ENCODE results near the gene RNF8.

DNA sequence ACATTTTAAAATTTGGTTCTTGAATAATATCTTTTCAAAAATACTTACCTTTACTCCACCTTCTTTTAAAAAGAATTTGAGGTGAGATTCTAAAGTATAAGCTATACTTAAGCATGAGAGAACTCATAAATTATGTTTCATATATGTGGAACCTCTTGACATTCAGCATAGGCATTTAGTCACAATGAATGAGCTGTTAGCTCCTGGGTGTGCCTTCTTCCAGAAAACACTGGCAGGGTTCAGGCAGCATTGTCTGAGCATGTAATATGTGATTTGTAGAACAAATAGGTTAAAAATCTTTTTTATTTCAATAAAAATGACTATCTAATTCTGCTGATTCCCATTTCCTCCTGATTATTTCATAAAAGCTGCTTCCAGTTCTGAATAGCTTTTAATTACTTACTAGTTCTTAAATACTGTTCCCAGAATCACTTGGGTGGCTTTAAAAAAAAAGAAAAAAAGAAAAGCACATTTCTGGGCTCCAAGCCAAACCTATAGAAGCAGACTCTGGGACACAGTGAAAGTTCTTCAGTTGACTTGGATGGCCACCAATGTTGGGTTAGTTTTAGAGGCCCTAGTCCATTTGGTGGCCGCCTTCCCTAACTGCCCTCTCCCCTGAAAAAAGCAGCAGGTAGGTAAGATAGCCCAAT lies 20.2 kb downstream of the RNF8 start:
- TF ChIP-seq, protein P1, sequence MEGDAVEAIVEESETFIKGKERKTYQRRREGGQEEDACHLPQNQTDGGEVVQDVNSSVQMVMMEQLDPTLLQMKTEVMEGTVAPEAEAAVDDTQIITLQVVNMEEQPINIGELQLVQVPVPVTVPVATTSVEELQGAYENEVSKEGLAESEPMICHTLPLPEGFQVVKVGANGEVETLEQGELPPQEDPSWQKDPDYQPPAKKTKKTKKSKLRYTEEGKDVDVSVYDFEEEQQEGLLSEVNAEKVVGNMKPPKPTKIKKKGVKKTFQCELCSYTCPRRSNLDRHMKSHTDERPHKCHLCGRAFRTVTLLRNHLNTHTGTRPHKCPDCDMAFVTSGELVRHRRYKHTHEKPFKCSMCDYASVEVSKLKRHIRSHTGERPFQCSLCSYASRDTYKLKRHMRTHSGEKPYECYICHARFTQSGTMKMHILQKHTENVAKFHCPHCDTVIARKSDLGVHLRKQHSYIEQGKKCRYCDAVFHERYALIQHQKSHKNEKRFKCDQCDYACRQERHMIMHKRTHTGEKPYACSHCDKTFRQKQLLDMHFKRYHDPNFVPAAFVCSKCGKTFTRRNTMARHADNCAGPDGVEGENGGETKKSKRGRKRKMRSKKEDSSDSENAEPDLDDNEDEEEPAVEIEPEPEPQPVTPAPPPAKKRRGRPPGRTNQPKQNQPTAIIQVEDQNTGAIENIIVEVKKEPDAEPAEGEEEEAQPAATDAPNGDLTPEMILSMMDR (IDR thresholded peaks at IDR 0.05): no peak
- TF ChIP-seq POLR2A (IDR thresholded peaks at IDR 0.05): no peak

All from prostate gland (tissue), 2 donors.